Type B pancreatic cell (in vitro differentiated cells): Measurements from ENCODE around the gene PALD1. TPM values are rescaled to one million over a fixed set of nuclear protein-coding genes. Genes with fewer than 3 reads are reported as not detected.

Source experiments
- DNase-seq: peaks from one replicate; pipeline ENCODE4 v3.0.0; 2021; ENCODE audit warnings: mixed read lengths; ENCODE audit not compliant: unreplicated experiment; ENCODE audit errors: extremely low spot score
- H3K27ac Mint-ChIP-seq: 2 replicates; pipeline ENCODE4 v1.8.0; 2021; ENCODE audit warnings: mild to moderate bottlenecking, mixed read lengths
- H3K27me3 Mint-ChIP-seq: 2 replicates; pipeline ENCODE4 v1.8.0; 2021; ENCODE audit warnings: mixed read lengths
- H3K36me3 Mint-ChIP-seq: 2 replicates; pipeline ENCODE4 v1.8.0; 2021; ENCODE audit warnings: mixed read lengths
- H3K4me1 Mint-ChIP-seq: one replicate; pipeline ENCODE4 v1.8.0; 2021; ENCODE audit warnings: mixed read lengths; ENCODE audit not compliant: unreplicated experiment
- H3K4me3 Mint-ChIP-seq: 2 replicates; pipeline ENCODE4 v1.8.0; 2021; ENCODE audit warnings: mild to moderate bottlenecking, mixed read lengths
- H3K9me3 Mint-ChIP-seq: 2 replicates; pipeline ENCODE4 v1.8.0; 2021; ENCODE audit warnings: mixed read lengths
- total RNA-seq: library from RNA; stranded (reverse); gene quantifications from 2 replicates; pipeline ENCODE4 v1.2.1, GENCODE V29; 2021; ENCODE audit warnings: low replicate concordance
- TF ChIP-seq, protein P1 (sequence below): fragments of 200-600 bp; sonication (generic); conservative IDR thresholded peaks from 2 replicates; pipeline ENCODE4 v1.5.0; 2021; ENCODE audit warnings: antibody characterized with exemption, mild to moderate bottlenecking

The PALD1 gene
- total RNA-seq, 1 donor from 2014 or later, result 9.6 TPM

DNA sequence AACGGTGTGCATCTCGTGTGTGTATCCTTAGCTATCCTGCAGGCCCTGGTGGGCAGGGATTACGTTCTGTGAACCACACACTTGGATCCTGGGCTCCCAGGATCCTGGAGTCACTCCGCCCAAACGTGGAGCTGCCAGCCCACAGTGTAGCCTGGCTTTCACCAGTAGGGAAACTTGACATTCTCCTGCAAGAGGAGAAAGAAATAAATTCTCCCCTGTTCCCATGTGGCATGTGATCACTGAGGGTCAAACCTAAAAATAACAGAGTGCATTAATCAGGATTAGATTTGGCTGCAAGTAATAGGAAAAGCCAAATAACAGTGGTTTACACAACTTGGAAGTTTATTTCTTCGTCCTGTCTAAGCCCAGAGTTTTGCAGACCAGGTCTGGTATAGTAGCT is 32.3 kb downstream of the PALD1 start:
- Mint-ChIP-seq H3K27ac (no peak overlapping the region), H3K9me3 (no peaks in the 10 kb centered on the region), H3K4me3 (no peak overlapping the region), H3K27me3 (no peaks in the 10 kb centered on the region), H3K36me3 (no peaks in the 10 kb centered on the region), H3K4me1 (peaks cover 37% of the 10 kb centered on the region)
- DNase-seq, result no peak
- TF ChIP-seq, protein P1, sequence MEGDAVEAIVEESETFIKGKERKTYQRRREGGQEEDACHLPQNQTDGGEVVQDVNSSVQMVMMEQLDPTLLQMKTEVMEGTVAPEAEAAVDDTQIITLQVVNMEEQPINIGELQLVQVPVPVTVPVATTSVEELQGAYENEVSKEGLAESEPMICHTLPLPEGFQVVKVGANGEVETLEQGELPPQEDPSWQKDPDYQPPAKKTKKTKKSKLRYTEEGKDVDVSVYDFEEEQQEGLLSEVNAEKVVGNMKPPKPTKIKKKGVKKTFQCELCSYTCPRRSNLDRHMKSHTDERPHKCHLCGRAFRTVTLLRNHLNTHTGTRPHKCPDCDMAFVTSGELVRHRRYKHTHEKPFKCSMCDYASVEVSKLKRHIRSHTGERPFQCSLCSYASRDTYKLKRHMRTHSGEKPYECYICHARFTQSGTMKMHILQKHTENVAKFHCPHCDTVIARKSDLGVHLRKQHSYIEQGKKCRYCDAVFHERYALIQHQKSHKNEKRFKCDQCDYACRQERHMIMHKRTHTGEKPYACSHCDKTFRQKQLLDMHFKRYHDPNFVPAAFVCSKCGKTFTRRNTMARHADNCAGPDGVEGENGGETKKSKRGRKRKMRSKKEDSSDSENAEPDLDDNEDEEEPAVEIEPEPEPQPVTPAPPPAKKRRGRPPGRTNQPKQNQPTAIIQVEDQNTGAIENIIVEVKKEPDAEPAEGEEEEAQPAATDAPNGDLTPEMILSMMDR, result no peak

DNA sequence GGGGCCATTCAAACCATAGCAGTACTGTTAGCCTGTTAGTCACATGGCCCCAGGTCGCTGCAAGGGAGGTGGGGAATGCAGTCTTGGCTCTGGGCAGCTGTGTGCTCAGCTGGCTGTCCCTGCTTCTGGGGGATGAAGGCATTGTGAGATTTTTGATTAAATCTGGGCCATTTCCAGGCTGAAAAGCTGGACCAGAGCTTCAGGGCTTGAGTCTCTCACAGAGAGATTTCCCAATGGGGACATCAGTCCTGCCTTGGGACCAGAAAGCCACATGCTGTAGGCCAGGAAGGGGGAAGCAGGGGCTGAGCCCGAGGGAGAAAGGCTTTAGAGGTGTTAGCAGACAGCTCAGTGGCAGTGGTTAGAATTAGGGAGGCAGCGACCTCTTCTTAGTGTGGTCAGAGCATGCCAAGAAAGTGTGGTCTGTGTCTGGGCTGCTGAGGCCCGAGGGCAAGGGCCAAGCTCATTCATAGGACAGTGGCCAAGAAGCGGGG is 33.6 kb downstream of the PALD1 start:
- Mint-ChIP-seq H3K4me1 (peaks cover 37% of the 10 kb centered on the region), H3K9me3 (no peaks in the 10 kb centered on the region), H3K36me3 (no peaks in the 10 kb centered on the region), H3K27me3 (no peaks in the 10 kb centered on the region), H3K4me3 (no peak overlapping the region), H3K27ac (no peak overlapping the region)
- TF ChIP-seq, protein P1, result no peak
- DNase-seq, result no peak

DNA sequence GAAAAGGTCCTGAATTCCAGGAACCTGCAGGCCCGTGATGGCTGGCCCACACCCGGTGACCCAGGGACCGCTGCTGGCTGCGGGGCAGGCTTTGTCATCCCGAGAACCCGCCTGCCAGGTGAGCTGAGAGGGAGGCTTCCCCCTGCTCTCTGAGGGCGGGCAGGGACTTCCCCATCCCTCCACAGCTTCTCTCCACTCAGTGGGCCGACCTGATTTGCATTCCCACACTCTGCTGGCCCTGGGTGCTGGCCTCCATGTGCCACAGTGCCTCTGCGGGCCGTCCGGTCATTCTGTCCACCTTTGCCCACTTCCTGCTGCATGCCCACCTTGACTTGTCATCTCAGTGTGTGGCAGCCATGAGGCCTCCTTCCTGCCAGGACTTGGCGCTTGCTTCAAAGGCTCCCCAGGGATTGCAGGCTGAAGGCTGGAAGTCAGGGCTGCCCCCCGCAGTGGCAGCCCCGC is 35.3 kb downstream of the PALD1 start:
- no peak for DNase-seq
- H3K27me3 Mint-ChIP-seq, result no peaks in the 10 kb centered on the region
- TF ChIP-seq, protein P1, result no peak
- peaks cover 32% of the 10 kb centered on the region for H3K4me1 Mint-ChIP-seq
- H3K4me3 Mint-ChIP-seq, result no peak overlapping the region
- H3K9me3 Mint-ChIP-seq, result no peaks in the 10 kb centered on the region
- no peaks in the 10 kb centered on the region for H3K36me3 Mint-ChIP-seq
- H3K27ac Mint-ChIP-seq, result no peak overlapping the region

DNA sequence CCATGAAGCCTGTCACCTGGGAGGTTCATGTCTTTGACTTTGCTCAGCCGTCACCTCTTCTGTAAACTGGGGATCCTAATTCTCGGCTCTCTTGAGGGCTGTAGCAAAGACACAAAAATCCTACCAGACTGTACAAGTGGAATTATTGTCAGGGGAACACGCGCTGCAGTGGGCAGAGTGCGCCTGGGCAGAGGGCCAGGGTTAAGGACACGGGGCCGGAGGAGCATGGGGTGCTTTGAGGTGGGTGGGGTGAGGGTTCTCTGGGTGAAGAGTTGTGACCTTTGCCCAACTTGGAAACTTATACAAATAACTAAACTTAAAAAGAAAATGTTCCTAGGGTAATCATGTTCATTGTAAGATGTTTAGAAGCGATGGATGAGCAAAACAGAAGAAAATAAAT is 36.0 kb downstream of the PALD1 start:
- Mint-ChIP-seq H3K36me3 (no peaks in the 10 kb centered on the region), H3K27ac (no peak overlapping the region), H3K27me3 (no peaks in the 10 kb centered on the region), H3K4me3 (no peak overlapping the region), H3K9me3 (no peaks in the 10 kb centered on the region), H3K4me1 (peaks cover 25% of the 10 kb centered on the region)
- TF ChIP-seq, protein P1, result no peak
- no peak for DNase-seq

DNA sequence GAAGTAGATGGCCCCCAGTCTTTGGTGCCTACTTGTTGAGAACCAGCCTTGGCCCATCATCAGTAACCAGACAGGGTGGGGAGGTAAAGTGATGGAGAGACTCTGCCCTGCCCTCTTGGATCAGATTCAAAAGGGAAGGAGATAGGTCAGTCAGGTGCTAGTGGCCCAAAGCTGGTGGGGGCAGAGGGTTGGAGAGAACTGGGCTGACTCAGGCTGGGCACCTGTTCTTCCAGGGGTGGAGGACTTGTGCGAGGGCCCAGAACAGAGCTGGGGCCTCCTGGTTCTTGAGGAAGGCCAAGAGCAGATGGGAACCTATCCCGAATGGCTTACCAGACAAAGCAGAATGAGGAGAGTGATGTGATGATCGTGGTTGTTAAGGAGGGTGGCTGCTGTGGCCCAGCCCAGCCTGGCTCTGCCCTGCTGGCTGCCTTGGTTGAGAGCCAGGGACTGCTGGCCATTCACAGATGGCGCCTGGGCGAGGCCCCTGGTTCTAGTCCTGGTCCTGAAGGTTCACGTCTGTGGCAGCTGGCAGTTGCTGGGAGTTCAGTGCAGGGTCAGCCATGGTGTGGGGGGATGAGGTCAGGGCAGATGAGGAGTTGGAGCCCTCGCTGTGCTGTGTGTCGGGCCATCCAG is 36.6 kb downstream of the PALD1 start:
- TF ChIP-seq, protein P1, result no peak
- H3K36me3 Mint-ChIP-seq, result no peaks in the 10 kb centered on the region
- DNase-seq, result no peak
- H3K27ac Mint-ChIP-seq, result no peak overlapping the region
- H3K4me1 Mint-ChIP-seq, result peaks cover 20% of the 10 kb centered on the region
- no peak overlapping the region for H3K4me3 Mint-ChIP-seq
- H3K27me3 Mint-ChIP-seq, result no peaks in the 10 kb centered on the region
- no peaks in the 10 kb centered on the region for H3K9me3 Mint-ChIP-seq
